Kidney epithelial cell (primary cell): Measurements from ENCODE around the gene PSTPIP2. TPM values are rescaled to one million over a fixed set of nuclear protein-coding genes. Genes with fewer than 3 reads are reported as not detected.

Experiments
- DNase-seq: peaks from one replicate; pipeline ENCODE4 v3.0.0-alpha.2; 2010; ENCODE audit warnings: low read depth
- H3K27me3 ChIP-seq: 2 replicates; pipeline ENCODE4 v1.6.0; 2011; ENCODE audit warnings: low read length; ENCODE audit not compliant: control insufficient read depth, insufficient read depth
- H3K36me3 ChIP-seq: 2 replicates; pipeline ENCODE4 v1.5.1; 2011; ENCODE audit warnings: low read length; ENCODE audit not compliant: control insufficient read depth, insufficient read depth
- H3K4me3 ChIP-seq: 2 replicates; pipeline ENCODE4 v1.5.1; 2011; ENCODE audit warnings: low read depth, mild to moderate bottlenecking, control low read depth, low read length
- CTCF ChIP-seq: IDR thresholded peaks from 2 replicates; pipeline ENCODE4 v1.5.1; 2011; ENCODE audit warnings: mild to moderate bottlenecking, moderate library complexity, low read length, control low read depth, inconsistent platforms; ENCODE audit not compliant: insufficient read depth, poor library complexity, severe bottlenecking
- total RNA-seq: library from RNA; depleted of rRNA; stranded (reverse); fragments of >200 nt; gene quantifications from 2 replicates; pipeline ENCODE4 v1.2.3, GENCODE V29; 2015

Gene PSTPIP2
- total RNA-seq, 1 donor from 2014 or later: 14.2 TPM

- H3K27me3 ChIP-seq: peaks cover 2% of the 10 kb centered on the region
- H3K4me3 ChIP-seq: peak overlapping the region; percentile 28
- no peak for DNase-seq
- H3K36me3 ChIP-seq: no peaks in the 10 kb centered on the region
- TF ChIP-seq CTCF: no peak
These were observed 43.5 kb downstream of the PSTPIP2 start for GRCh38 chr18:46028536-46028891.

- no peak overlapping the region for H3K4me3 ChIP-seq
- TF ChIP-seq CTCF: no peak
- DNase-seq: no peak
- H3K27me3 ChIP-seq: no peaks in the 10 kb centered on the region
- no peaks in the 10 kb centered on the region for H3K36me3 ChIP-seq
These were observed 52.1 kb downstream of the PSTPIP2 start for GRCh38 chr18:46019936-46020335.

- Histone ChIP-seq H3K36me3 (no peaks in the 10 kb centered on the region), H3K4me3 (no peak overlapping the region), H3K27me3 (no peaks in the 10 kb centered on the region)
- TF ChIP-seq CTCF: no peak
- no peak for DNase-seq
These were observed 58.4 kb downstream of the PSTPIP2 start for GRCh38 chr18:46013484-46014189.

GRCh38 chr18:46010676-46011075 is 61.4 kb downstream of the PSTPIP2 start:
- Histone ChIP-seq H3K27me3 (no peaks in the 10 kb centered on the region), H3K4me3 (no peak overlapping the region), H3K36me3 (no peaks in the 10 kb centered on the region)
- TF ChIP-seq CTCF: no peak
- no peak for DNase-seq

- H3K27me3 ChIP-seq: no peaks in the 10 kb centered on the region
- no peak overlapping the region for H3K4me3 ChIP-seq
- no peaks in the 10 kb centered on the region for H3K36me3 ChIP-seq
- no peak for DNase-seq
- no peak for TF ChIP-seq CTCF
These were observed 62.0 kb downstream of the PSTPIP2 start for GRCh38 chr18:46010050-46010449.

GRCh38 chr18:46009125-46009840 is 62.8 kb downstream of the PSTPIP2 start:
- Histone ChIP-seq H3K36me3 (no peaks in the 10 kb centered on the region), H3K27me3 (no peaks in the 10 kb centered on the region), H3K4me3 (no peak overlapping the region)
- DNase-seq: no peak
- no peak for TF ChIP-seq CTCF
